HG02759 (cell line): ENCODE data around the gene RPS6KB2.
"Not testable (repeated sequence)": the region's sequence is repeated elsewhere in the genome, so short reads cannot be mapped to it uniquely, and the experiment has no call there.

Experiments
- ATAC-seq: cut with Tn5 transposase; IDR thresholded peaks from one replicate; pipeline ENCODE4 v1.9.1; 2021; ENCODE audit warnings: mild to moderate bottlenecking, moderate library complexity; ENCODE audit not compliant: unreplicated experiment

The RPS6KB2 gene

DNA sequence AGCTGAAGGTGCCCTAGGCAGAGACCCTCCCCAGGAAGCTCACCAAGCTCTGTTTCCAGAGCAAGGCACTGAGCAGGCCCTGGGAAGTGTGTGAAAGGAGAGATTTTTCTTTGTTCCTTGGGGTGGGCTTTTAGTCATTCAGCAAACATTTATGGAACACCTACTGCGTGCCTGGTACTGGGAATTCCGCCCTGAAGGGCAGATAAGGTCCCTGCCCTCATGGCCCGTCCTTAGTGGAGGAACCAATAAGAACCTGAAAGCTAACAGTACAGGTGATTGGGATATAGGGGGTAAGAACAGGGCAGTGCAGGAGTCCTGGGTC, 36.9 kb downstream of the RPS6KB2 start:
- ATAC-seq: no peak

DNA sequence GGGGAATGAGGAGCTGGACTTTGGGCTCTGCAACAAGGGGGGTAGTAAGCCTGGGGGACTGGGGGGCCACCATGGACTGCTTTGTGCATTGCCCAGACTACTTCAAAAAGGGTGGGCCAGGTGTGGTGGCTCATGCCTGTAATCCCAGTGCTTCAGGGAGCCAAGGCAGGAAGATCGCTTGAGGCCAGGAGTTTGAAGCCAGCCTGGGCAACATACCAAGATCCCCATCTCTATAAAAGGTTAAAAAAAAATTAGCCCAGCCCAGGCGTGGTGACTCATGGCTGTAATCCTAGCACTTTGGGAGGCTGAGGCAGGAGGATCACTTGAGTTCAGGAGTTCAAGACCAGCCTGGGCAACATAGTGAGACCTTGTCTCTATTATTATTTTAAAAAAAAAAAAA, 37.2 kb downstream of the RPS6KB2 start:
- ATAC-seq: not testable (repeated sequence)

DNA sequence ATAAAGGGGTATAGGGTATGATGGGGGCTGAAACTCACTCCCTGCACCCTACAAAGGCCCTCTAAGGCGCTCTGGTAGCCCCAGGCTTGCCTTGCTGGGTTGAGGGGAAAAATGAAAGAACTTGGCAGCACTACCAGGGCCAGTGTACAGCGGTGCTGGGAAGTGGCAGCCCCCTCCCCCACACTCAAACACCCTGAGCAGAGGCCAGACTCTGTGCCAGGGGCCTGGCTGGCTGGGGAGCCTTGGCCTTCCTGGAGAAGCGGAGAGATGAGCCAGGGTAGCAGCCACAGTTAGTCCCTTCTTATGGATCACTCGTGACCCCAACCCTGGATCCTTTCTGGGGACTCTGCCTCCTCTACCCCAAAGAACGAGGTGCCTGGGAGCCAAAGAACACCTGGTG, 38.1 kb downstream of the RPS6KB2 start:
- no peak for ATAC-seq

DNA sequence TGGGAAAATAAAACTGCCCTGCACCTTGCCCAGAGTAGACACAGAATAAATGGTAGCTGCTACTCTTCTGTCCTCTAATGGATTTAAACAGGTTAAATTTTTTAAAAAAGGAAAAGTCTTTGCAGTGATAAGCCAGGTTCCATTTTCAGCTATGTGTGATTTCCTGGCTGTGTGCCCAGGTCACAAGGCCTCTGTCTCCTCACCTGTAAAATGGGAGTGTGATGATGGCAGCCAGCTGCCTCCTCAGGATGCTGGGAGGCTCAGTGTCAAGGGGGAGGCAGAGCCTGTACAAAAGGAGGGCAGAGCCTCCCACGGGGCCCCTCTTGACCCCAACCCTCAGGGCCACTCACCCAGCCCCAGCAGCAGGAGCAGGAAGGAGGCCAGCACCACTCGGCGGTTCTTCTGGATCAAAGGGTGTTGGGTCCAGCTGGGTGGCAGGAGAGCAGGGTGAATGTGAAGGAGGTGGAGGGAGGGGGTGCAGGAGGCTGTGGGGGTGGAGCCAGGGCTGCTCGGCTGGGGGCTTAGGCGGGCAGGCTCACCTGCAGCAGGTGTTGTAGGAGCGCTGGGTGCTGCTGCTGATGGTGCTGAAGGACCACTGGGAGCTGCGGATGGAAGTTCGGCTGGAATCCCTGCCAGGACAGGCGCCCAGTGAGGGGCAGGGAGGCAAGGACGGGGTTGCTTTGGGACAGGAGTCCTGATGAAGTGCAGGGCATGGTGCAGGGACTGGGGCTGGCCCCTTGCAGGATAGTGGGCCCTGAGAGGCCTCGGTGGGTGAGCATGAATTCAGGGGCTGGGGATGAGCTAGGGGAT, 38.9 kb downstream of the RPS6KB2 start:
- ATAC-seq: no peak

DNA sequence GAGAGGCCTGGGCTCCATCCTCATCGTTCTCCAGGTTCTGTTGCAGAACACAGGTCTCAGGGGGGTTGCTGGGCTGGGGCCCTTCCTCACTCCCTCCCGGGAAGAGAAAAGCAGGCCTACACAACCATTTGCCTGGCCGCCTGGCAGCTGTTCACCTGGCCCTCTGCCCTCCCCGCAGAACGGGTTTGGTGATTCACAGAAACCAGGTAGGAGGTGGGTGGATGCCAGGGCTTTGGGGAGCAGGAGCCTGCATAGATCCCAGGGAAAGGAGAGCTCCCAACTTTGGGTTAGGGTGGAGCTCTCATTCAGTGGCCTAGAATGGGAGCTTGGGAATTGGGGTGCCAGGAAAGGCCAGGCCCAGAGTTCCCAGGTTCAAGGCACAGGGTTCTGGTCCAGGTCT, 39.8 kb downstream of the RPS6KB2 start:
- no peak for ATAC-seq

DNA sequence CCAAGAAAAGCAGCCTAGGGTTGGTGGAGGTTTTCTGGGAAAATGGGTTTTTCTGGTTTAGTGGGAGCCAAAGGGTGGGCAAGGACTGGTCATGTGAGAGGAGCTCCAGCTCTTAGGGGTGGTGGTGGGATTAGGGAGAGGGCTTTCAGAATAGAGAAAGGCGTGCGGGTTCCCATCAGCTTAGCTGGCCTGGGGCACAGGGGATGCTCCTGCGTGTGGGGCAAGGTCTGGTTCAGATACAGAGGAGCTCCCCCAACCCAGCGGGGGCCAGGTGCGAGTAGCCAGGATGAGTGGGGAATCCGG, 40.1 kb downstream of the RPS6KB2 start:
- no peak for ATAC-seq

DNA sequence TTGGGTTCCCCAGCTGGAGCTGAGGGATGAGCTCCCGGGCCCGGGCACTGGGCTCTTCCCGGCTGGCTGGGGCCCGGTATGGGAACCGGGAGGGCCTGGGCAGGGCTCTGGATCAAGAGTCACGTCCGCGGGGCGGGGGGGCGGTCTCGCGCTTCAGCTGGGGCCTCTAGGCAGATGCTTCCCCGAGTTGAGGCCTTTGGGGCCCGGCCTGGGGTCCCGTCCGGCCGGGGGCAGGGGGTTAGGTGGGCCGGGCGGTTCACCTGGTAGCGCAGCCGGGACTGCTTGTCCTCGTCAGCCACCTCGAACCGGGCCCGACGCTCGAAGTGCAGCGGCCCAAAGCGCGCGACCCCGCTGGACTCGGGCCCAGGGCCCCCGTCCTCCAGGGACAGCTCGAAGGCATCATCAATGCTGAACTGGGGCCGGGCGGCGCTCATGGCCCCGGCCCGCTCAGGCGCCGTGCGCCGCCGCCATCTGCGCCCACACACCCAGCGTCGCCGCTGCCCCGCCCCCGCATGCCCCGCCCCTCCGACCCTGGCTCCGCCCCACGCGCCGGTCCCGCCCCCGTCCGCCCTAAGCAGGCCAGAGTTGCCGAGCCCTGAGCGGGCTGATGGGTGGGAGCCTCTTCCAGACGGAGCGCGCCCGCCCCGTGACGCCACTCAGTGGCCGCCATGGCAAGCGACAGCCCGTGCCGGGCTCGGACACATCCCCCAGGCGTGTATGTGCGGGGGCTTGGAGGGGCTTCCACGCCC, 40.6 kb downstream of the RPS6KB2 start, which contains the start of gene TMEM134:
TSS of gene TMEM134 (minus strand) at position 493 of the 749 bp plus-strand sequence. CDS start at position 434, 59 bp downstream.
- ATAC-seq: peak; percentile 75

DNA sequence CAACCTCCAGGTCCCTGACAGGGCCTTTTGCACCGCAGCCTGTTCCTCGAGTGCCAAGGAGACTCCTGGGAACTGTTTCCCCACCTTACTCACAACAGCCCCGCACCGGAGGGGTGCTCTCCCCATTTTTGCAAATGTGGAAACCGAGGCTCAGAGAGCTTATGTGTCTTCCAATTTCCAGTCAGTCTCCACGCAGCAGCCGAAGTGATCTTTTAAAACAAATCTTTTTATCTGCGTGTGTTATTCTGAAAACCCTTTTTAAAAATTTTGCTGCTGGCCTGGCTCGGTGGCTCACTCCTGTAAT, 41.2 kb downstream of the RPS6KB2 start:
- ATAC-seq: no peak

DNA sequence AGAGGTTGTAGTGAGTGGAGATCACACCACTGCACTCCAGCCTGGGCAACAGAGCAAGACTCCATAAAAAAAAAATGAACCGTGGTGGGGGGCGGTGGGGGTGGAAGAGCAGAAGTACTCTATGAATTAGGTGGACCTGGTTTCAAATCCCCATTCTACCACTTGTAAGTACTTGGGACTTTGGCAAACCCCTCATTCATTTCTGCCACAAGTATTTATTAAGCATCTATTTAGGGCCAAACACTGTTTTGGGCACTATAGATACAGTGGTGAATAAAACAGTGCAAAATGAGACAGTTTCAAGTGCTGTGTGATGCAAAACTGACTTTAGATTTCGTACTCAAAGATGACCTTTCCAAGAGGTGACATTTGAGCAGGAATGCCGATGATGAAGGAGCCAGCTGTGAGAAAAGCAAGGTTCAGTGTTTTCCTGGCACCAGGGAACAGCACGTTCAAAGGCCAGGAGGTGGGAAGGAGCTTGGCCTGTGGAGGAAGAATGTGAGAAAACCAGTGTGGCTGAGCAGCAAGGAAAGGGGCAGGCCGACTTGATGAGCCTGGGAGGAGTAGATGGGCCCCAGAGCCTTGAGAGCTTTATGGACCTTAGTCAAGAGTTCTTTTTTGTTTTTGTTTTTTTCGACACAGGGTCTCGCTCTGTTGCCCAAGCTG, 42.2 kb downstream of the RPS6KB2 start:
- no peak for ATAC-seq

DNA sequence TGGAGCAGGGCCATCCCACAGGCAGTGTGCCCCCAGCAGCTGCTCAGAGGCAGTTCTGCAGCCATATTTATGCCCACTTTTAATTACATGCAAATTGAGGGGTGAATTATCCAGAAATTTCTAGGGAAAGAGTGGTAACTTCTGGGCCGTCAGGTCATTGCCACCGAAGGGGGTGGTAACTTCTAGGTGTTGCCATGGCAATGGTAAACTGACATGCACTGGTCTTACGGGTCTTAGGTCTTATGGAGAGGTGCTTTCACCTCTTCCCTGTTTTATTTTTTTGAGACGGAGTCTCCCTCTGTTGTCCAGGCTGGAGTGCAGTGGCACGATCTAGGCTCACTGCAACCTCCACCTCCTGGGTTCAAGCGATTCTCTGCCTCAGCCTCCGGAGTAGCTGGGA, 44.6 kb downstream of the RPS6KB2 start:
- no peak for ATAC-seq

DNA sequence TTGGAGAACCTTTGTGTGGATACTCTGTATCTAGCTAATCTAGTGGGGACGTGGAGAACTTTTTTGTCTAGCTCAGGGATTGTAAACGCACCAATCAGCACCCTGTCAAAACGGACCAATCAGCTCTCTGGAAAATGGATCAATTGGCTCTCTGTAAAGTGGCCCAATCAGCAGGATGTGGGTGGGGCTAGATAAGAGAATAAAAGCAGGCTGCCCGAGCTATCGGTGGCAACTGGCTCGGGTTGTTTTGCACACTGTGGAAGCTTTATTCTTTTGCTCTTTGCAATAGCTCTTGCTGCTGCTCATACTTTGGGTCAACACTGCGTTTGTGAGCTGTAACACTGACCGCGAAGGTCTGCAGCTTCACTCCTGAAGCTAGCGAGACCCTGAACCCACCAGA, 48.4 kb downstream of the RPS6KB2 start:
- not testable (repeated sequence) for ATAC-seq

DNA sequence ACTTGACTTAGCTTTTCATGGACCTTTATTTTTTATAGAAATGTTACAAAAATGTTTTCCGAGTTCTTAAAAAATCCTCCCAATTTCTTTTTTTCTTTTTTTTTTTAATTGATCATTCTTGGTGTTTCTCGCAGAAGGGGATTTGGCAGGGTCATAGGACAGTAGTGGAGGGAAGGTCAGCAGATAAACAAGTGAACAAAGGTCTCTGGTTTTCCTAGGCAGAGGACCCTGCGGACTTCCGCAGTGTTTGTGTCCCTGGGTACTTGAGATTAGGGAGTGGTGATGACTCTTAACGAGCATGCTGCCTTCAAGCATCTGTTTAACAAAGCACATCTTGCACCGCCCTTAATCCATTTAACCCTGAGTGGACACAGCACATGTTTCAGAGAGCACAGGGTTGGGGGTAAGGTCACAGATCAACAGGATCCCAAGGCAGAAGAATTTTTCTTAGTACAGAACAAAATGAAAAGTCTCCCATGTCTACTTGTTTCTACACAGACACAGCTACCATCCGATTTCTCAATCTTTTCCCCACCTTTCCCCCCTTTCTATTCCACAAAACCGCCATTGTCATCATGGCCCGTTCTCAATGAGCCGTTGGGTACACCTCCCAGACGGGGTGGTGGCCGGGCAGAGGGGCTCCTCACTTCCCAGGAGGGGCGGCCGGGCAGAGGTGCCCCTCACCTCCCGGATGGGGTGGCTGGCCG, 49.2 kb downstream of the RPS6KB2 start:
- not testable (repeated sequence) for ATAC-seq

DNA sequence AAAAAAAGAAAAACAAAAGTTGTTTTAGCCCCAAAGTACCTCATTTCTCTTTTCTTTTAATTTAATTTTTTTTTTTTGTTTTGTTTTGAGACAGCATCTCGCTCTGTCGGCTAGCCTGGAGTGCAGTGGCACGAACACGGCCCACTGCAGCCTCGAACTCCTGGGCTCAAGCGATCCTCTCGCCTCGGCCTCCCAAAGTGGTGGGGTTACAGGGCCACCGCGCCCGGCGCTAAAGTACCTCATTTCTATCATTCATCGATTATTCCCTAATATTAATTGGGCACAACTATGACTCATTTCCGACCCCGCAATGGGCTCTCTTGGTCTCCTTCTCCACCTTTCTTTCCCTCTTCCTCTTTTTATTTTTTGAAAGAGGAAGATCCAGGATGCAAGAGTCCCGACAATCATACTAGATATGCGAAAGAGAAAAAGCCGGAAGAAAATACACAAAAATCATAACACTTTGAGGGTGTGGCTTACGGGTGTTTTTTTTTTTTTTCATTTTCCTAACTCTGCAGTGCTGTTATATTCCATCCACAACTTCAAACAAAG, 54.1 kb downstream of the RPS6KB2 start:
- ATAC-seq: peak; percentile 0

DNA sequence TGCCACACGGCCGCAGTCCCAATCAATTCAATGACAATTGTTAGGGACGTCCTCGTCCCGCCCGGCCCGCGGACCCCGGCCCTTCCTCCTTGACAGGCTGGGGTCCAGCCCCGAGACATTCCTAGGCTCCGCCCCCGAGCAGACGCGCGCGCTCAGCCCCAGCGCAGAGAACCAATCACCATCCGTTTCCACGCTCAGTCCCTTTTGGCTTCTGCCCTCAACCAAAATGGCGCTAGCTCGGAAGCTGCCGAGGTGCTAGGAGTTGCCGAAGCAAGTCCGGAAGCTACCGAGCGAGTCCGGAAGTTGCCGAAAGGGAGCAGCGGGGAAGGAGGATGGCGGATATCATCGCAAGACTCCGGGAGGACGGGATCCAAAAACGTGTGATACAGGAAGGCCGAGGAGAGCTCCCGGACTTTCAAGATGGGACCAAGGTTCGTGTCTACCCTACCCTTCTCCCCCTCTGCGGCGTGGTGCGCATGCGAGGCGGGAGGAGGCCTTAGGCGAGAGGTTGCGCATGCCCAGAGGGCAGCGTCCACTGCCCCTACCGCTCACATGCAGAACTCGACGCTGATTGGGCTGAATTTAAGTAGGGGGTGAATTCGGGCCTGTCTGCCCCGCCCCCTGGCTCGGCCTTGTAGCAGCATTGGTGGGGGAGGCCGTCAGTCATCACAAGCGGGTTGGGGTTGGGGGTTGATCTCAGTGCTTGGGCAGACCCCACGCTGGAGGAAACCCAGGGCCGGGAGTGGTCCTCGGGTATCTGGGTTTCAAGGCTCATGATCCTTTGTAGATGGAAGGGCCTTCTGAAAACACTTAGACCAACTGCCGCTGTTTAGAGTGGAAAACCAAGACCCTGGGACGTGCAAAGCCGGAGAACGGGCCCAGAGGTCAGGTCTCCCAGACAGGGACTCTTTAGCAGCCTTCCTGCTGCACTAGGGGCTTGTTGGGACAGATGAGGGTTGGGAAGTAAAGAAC, 54.8 kb downstream of the RPS6KB2 start, which contains the start of gene AIP:
TSS of gene AIP (plus strand) at position 200 of the 972 bp plus-strand sequence. CDS start at position 333, 133 bp downstream.
- peak; percentile 69 for ATAC-seq

DNA sequence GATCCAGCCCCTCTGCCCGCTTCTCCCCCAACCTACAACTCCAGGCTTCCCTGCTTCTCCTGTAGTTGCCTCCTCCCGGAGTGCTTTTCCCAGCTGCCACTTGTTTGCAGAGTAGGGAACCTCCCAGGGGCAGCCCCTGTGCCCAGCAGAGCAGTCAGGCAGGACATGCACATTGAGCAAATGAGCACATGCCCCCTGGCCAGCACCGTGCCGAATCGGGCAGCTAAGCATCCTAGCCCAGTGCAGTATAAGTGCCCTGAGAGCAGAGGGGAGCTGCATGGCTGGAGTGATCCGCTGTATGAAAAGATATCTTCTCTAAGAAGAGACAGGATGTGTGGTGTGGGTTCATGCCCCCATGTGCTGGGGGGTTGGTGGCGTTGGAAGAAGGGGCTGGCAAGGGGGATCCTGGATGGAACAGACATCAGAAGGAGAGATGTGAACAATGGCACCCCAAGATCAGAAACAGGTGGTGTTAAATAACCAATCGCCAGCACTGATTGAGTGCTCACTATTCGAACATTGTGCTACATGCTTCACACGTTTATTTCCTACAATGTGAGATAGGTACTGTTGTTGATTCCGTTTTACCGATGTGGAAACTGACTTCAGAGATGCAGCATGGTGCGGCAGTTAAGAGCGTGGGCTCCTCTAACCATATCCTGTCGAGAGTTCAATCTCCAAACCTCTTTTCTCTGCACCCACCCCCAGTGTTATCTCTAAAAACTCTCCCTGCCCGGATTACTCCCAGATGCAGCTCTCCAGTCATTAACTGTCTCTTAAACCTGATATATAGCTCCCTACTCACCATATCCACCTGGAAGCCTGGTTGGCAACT, 55.8 kb downstream of the RPS6KB2 start:
- no peak for ATAC-seq

DNA sequence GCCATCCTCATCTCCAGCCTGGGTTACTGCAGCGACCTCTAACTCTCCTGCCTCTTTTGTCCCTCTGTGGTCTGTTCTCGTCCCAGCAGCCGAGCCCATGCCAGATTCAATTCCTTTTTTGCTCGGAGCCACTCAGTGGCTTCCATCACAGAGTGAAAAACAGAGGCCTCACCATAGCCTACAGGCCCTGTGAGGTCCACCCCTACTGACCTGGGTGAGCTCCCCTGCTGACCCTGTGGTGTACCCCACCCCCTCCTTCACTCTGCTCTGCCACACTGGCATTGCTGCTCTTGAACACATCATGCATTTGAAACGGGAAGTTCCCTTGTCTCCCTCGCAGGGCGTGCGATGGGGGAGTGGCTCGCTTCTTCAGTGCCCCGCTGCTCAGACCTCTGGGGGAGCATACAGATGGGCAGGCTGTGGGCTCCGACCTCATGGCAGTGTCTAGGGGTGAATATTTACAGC, 56.6 kb downstream of the RPS6KB2 start:
- peak; percentile 24 for ATAC-seq
